Measurements from ENCODE around the gene CST4.
"Not testable (repeated sequence)": the region's sequence is repeated elsewhere in the genome, so short reads cannot be mapped to it uniquely, and the experiment has no call there.

GRCh38 chr20:23688684-23689398, at the start of gene CST4:
- TF ChIP-seq, protein P1, sequence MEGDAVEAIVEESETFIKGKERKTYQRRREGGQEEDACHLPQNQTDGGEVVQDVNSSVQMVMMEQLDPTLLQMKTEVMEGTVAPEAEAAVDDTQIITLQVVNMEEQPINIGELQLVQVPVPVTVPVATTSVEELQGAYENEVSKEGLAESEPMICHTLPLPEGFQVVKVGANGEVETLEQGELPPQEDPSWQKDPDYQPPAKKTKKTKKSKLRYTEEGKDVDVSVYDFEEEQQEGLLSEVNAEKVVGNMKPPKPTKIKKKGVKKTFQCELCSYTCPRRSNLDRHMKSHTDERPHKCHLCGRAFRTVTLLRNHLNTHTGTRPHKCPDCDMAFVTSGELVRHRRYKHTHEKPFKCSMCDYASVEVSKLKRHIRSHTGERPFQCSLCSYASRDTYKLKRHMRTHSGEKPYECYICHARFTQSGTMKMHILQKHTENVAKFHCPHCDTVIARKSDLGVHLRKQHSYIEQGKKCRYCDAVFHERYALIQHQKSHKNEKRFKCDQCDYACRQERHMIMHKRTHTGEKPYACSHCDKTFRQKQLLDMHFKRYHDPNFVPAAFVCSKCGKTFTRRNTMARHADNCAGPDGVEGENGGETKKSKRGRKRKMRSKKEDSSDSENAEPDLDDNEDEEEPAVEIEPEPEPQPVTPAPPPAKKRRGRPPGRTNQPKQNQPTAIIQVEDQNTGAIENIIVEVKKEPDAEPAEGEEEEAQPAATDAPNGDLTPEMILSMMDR (IDR thresholded peaks at IDR 0.05), result not testable (repeated sequence)
- not testable (repeated sequence) for TF ChIP-seq POLR2A (IDR thresholded peaks at IDR 0.05)
